HL-60/S4 (cell line): ENCODE data around the gene ESPL1.

Experiments used
- in situ Hi-C: fragments of 300-500 bp; cut with MboI; formaldehyde crosslinking; loops from 2 replicates; pipeline ENCODE4 v1.14.3; 2022; ENCODE audit warnings: low sequenced_read_pairs

Gene ESPL1

GRCh38 chr12:53333845-53334244, 65.7 kb downstream of the ESPL1 start:
- in situ Hi-C loops, result no loop called here

GRCh38 chr12:53334822-53335221, 66.7 kb downstream of the ESPL1 start:
- in situ Hi-C loops, result no loop called here

- in situ Hi-C loops, result no loop called here
Observed at GRCh38 chr12:53336181-53336681, 68.1 kb downstream of the ESPL1 start, which contains the start of gene SP7. SP7 (minus strand) TSS chr12:53336354; CDS start chr12:53335646, 708 bp downstream.

GRCh38 chr12:53338017-53338416, 69.9 kb downstream of the ESPL1 start:
- in situ Hi-C loops, result no loop called here

GRCh38 chr12:53338916-53339315, 70.8 kb downstream of the ESPL1 start:
- in situ Hi-C loops, result no loop called here

- in situ Hi-C loops, result loop anchor here (10.0 kb wide), 1 partner anchor 164 kb away; the partner anchor contains the start of genes NPFF and TARBP2
Observed at GRCh38 chr12:53340398-53340797, 72.3 kb downstream of the ESPL1 start.
